H9 (cell line): ENCODE results near the gene ZNRF2. TPM values are rescaled to one million over a fixed set of nuclear protein-coding genes. Genes with fewer than 3 reads are reported as not detected.

Experiments used
- DNase-seq: peaks from one replicate; pipeline ENCODE4 v3.0.0-alpha.2; 2017
- H2AFZ ChIP-seq: one replicate; pipeline ENCODE4 v1.6.1; 2013; ENCODE audit warnings: mild to moderate bottlenecking, low read length, control low read depth, moderate library complexity
- H2AK5ac ChIP-seq: 2 replicates; pipeline ENCODE4 v1.6.1; 2013; ENCODE audit warnings: low read length, control low read depth, mixed read lengths; ENCODE audit not compliant: insufficient read length
- H2BK120ac ChIP-seq: one replicate; pipeline ENCODE4 v1.6.1; 2013; ENCODE audit warnings: low read depth, mild to moderate bottlenecking, low read length, control low read depth, inconsistent platforms; ENCODE audit not compliant: poor library complexity, severe bottlenecking
- H2BK12ac ChIP-seq: 2 replicates; pipeline ENCODE4 v1.6.1; 2013; ENCODE audit warnings: low read length, control low read depth, mixed read lengths, low read depth; ENCODE audit not compliant: insufficient read length
- H2BK15ac ChIP-seq: 2 replicates; pipeline ENCODE4 v1.6.1; 2013; ENCODE audit warnings: low read depth, low read length, control low read depth
- H2BK20ac ChIP-seq: one replicate; pipeline ENCODE4 v1.6.1; 2013; ENCODE audit warnings: low read depth, mild to moderate bottlenecking, low read length, control low read depth, inconsistent platforms; ENCODE audit not compliant: poor library complexity, severe bottlenecking
- H2BK5ac ChIP-seq: 2 replicates; pipeline ENCODE4 v1.6.1; 2013; ENCODE audit warnings: low read length, control low read depth, mixed read lengths; ENCODE audit not compliant: insufficient read length
- H3K14ac ChIP-seq: 2 replicates; pipeline ENCODE4 v1.6.1; 2013; ENCODE audit warnings: low read length, control low read depth; ENCODE audit not compliant: insufficient read depth
- H3K18ac ChIP-seq: 2 replicates; pipeline ENCODE4 v1.6.1; 2013; ENCODE audit warnings: low read depth, mild to moderate bottlenecking, mixed read lengths, low read length, control low read depth; ENCODE audit not compliant: insufficient read length
- H3K23ac ChIP-seq: 2 replicates; pipeline ENCODE4 v1.6.1; 2013; ENCODE audit warnings: low read length, control low read depth, mixed read lengths, low read depth; ENCODE audit not compliant: insufficient read length
- H3K23me2 ChIP-seq: 2 replicates; pipeline ENCODE4 v1.6.1; 2013; ENCODE audit warnings: low read depth, mild to moderate bottlenecking, mixed read lengths, low read length, control low read depth; ENCODE audit not compliant: insufficient read length, poor library complexity, severe bottlenecking
- H3K27ac ChIP-seq: 2 replicates; pipeline ENCODE4 v1.5.1; 2013; ENCODE audit warnings: low read length, control low read depth, mixed read lengths, low read depth; ENCODE audit not compliant: insufficient read length
- H3K27me3 ChIP-seq: 2 replicates; pipeline ENCODE4 v1.6.1; 2013; ENCODE audit warnings: low read length, control low read depth, inconsistent platforms; ENCODE audit not compliant: insufficient read depth
- H3K4ac ChIP-seq: 2 replicates; pipeline ENCODE4 v1.6.1; 2013; ENCODE audit warnings: low read depth, mild to moderate bottlenecking, control low read depth, inconsistent platforms, low read length, moderate library complexity
- H3K4me1 ChIP-seq: 2 replicates; pipeline ENCODE4 v1.6.1; 2013; ENCODE audit warnings: low read length, control low read depth, inconsistent platforms; ENCODE audit not compliant: insufficient read depth
- H3K4me2 ChIP-seq: 2 replicates; pipeline ENCODE4 v1.6.1; 2013; ENCODE audit warnings: low read length, control low read depth, mixed read lengths; ENCODE audit not compliant: insufficient read length, insufficient read depth
- H3K56ac ChIP-seq: 2 replicates; pipeline ENCODE4 v1.6.1; 2013; ENCODE audit warnings: low read depth, mild to moderate bottlenecking, mixed read lengths, low read length, control low read depth; ENCODE audit not compliant: insufficient read length
- H3K79me1 ChIP-seq: 2 replicates; pipeline ENCODE4 v1.6.1; 2013; ENCODE audit warnings: low read depth, mild to moderate bottlenecking, moderate library complexity, low read length, control low read depth, inconsistent platforms; ENCODE audit not compliant: insufficient read depth, poor library complexity, severe bottlenecking
- H3K79me2 ChIP-seq: 2 replicates; pipeline ENCODE4 v1.6.1; 2013; ENCODE audit warnings: low read length, control low read depth, inconsistent platforms; ENCODE audit not compliant: insufficient read depth
- H3K9ac ChIP-seq: 2 replicates; pipeline ENCODE4 v1.6.1; 2013; ENCODE audit warnings: low read length, control low read depth, mixed read lengths; ENCODE audit not compliant: insufficient read length; ENCODE audit errors: extremely low read depth
- H3K9me3 ChIP-seq: one replicate; pipeline ENCODE4 v1.6.1; 2013; ENCODE audit warnings: low read depth, low read length, inconsistent platforms; ENCODE audit not compliant: control insufficient read depth
- H3T11ph ChIP-seq: one replicate; pipeline ENCODE4 v1.6.1; 2013; ENCODE audit warnings: mild to moderate bottlenecking, low read length, control low read depth, inconsistent platforms
- H4K20me1 ChIP-seq: one replicate; pipeline ENCODE4 v1.6.1; 2013; ENCODE audit not compliant: control insufficient read depth, insufficient read length, insufficient read depth
- H4K5ac ChIP-seq: 2 replicates; pipeline ENCODE4 v1.6.1; 2013; ENCODE audit warnings: low read depth, mild to moderate bottlenecking, mixed read lengths, low read length, control low read depth; ENCODE audit not compliant: insufficient read length
- H4K8ac ChIP-seq: replicated peaks from 2 replicates; pipeline ENCODE4 v1.6.1; 2013; ENCODE audit warnings: low read length, control low read depth, mixed read lengths, low read depth; ENCODE audit not compliant: insufficient read length
- H4K91ac ChIP-seq: 2 replicates; pipeline ENCODE4 v1.6.1; 2013; ENCODE audit warnings: low read depth, mild to moderate bottlenecking, moderate library complexity, mixed read lengths, low read length, control low read depth; ENCODE audit not compliant: insufficient read length
- H3K27ac Mint-ChIP-seq, 3 experiments: 2 replicates in 2 of 3; 3 replicates in 1 of 3; pipeline ENCODE4 v1.8.0; 2020 to 2021; ENCODE audit warnings: mixed read lengths in 3 of 3, mild to moderate bottlenecking in 1 of 3, moderate library complexity in 1 of 3
- H3K27me3 Mint-ChIP-seq: 2 replicates; pipeline ENCODE4 v1.8.0; 2021; ENCODE audit warnings: low read depth, mild to moderate bottlenecking, moderate library complexity, mixed read lengths
- H3K36me3 Mint-ChIP-seq, 3 experiments: 2 replicates in 2 of 3; 3 replicates in 1 of 3; pipeline ENCODE4 v1.8.0; 2020 to 2021; ENCODE audit warnings: low read depth in 3 of 3, mixed read lengths in 3 of 3; ENCODE audit not compliant: insufficient read depth in 1 of 3
- H3K4me1 Mint-ChIP-seq, 2 experiments: 2 replicates each; pipeline ENCODE4 v1.8.0; 2020; ENCODE audit warnings: mixed read lengths in 2 of 2
- H3K4me3 Mint-ChIP-seq, 2 experiments: 2 replicates in 1 of 2; 3 replicates in 1 of 2; pipeline ENCODE4 v1.8.0; 2020 to 2021; ENCODE audit warnings: mild to moderate bottlenecking in 2 of 2, mixed read lengths in 2 of 2, moderate library complexity in 1 of 2
- H3K9me3 Mint-ChIP-seq, 2 experiments: 2 replicates in 1 of 2; 3 replicates in 1 of 2; pipeline ENCODE4 v1.8.0; 2020; ENCODE audit warnings: mild to moderate bottlenecking in 2 of 2, mixed read lengths in 2 of 2, moderate library complexity in 1 of 2
- WGBS: extraction: QIAGEN DNeasy Blood & Tissue Kit; methylation state at CpG from one replicate; pipeline ENCODE4 v1.1.7; 2013; ENCODE audit warnings: missing lambda C conversion rate, low lambda C conversion rate, mixed read lengths; ENCODE audit not compliant: insufficient read length; ENCODE audit errors: extremely low coverage; 5-methylcytosine and 5-hydroxymethylcytosine counted together
- total RNA-seq: library from RNA; stranded (reverse); gene quantifications from 2 replicates; pipeline ENCODE4 v1.2.1, GENCODE V29; 2021
- TF ChIP-seq, protein P1 (sequence below): fragments of 200-600 bp; sonication (generic); conservative IDR thresholded peaks from 3 replicates; pipeline ENCODE4 v1.8.0; 2021; ENCODE audit warnings: antibody characterized with exemption, mild to moderate bottlenecking

ZNRF2 gene
- total RNA-seq, 1 experiment from 2014 or later = 16.5 TPM

DNA sequence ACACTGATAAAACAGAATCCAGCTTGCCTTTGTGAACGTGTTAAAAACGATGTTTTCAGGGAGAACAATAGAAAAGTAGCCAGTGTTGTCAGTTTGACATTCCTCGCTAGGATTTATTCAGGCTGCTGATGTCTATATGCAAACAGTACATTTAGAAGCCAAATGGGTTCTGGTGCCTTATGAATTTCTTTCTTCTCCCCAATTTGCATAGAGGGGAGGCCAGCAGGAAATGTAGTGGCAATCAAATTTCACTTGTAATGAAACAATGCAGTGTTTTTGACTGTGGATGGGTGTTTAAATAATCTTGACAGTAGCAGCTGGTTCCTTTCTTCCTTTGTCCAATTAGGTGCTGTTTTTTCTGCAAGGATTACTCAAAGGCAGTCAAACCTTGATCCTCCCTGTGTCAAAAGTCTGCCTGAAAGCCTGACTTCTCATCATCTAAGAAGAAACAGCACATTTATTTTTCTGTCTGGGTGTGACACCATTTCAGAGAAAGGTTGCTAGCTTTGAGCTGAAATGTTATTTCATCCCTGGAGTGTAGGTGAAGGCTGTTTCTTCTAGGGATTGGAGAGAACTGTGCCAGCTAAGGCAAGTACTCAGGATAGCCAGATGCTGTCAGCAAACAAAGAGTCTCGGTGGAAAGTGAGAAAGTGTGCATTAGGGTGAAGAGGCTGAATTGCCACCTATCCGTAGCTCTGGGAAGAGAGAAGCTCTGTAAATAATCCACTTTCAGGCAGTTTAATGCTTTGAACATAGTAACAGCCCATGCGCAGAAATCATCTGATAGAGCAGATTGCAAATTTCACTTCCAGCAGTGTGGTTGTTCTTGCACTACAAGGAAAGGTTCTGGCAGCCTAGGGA, 36.6 kb upstream of the ZNRF2 start:
- no peak overlapping the region for H2BK20ac ChIP-seq
- H2BK120ac ChIP-seq = no peak overlapping the region
- no peak overlapping the region for H4K91ac ChIP-seq
- no peaks in the 10 kb centered on the region for H3K9me3 Mint-ChIP-seq
- no peaks in the 10 kb centered on the region for H4K20me1 ChIP-seq
- H3K27me3 ChIP-seq = no peaks in the 10 kb centered on the region
- H3K4me1 ChIP-seq = peaks cover 6% of the 10 kb centered on the region; the same call in 1 of the 2 replicates
- peaks cover 14 to 16% of the 10 kb centered on the region in 2 experiments for H3K4me1 Mint-ChIP-seq
- H3T11ph ChIP-seq = no peak overlapping the region
- no peak overlapping the region for H2AFZ ChIP-seq
- no peak overlapping the region for H3K4me2 ChIP-seq
- TF ChIP-seq, protein P1, sequence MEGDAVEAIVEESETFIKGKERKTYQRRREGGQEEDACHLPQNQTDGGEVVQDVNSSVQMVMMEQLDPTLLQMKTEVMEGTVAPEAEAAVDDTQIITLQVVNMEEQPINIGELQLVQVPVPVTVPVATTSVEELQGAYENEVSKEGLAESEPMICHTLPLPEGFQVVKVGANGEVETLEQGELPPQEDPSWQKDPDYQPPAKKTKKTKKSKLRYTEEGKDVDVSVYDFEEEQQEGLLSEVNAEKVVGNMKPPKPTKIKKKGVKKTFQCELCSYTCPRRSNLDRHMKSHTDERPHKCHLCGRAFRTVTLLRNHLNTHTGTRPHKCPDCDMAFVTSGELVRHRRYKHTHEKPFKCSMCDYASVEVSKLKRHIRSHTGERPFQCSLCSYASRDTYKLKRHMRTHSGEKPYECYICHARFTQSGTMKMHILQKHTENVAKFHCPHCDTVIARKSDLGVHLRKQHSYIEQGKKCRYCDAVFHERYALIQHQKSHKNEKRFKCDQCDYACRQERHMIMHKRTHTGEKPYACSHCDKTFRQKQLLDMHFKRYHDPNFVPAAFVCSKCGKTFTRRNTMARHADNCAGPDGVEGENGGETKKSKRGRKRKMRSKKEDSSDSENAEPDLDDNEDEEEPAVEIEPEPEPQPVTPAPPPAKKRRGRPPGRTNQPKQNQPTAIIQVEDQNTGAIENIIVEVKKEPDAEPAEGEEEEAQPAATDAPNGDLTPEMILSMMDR = no peak
- H3K79me2 ChIP-seq = no peaks in the 10 kb centered on the region
- H3K9ac ChIP-seq = no peak overlapping the region
- no peak overlapping the region; a peak in 1 of 7 replicates for H3K27ac Mint-ChIP-seq
- no peak overlapping the region for H2AK5ac ChIP-seq
- H3K23me2 ChIP-seq = no peaks in the 10 kb centered on the region
- no peak overlapping the region for H3K23ac ChIP-seq
- no peak overlapping the region for H4K5ac ChIP-seq
- peaks cover 3% of the 10 kb centered on the region; the same call in 1 of the 2 replicates for H3K27me3 Mint-ChIP-seq
- H3K79me1 ChIP-seq = no peaks in the 10 kb centered on the region
- no peak overlapping the region for H3K4me3 Mint-ChIP-seq
- no peak overlapping the region for H4K8ac ChIP-seq
- no CpG with 5 or more reads among the region's 6 CpGs for WGBS
- no peaks in the 10 kb centered on the region for H3K9me3 ChIP-seq
- no peak overlapping the region for H2BK12ac ChIP-seq
- H3K36me3 Mint-ChIP-seq = no peaks in the 10 kb centered on the region
- H3K4ac ChIP-seq = no peak overlapping the region
- no peak overlapping the region for H3K14ac ChIP-seq
- H3K56ac ChIP-seq = no peak overlapping the region
- no peak overlapping the region for H2BK15ac ChIP-seq
- no peak for DNase-seq
- H3K27ac ChIP-seq = no peak overlapping the region
- no peak overlapping the region for H3K18ac ChIP-seq
- no peak overlapping the region for H2BK5ac ChIP-seq
